Stimulated activated CD4-positive, alpha-beta T cell treated with anti-CD3 and anti-CD28 coated beads, Interleukin-1b, Interleukin-23, amount 100 ng/mL, for 1 hour (primary cell): ENCODE results near the gene TMEM154.
"Not testable (repeated sequence)": the region's sequence is repeated elsewhere in the genome, so short reads cannot be mapped to it uniquely, and the experiment has no call there.

ENCODE experiments used
- DNase-seq, 2 donors: peaks; one replicate each; pipeline ENCODE4 v3.0.0-alpha.2; 2020; ENCODE audit warnings: low read depth in 2 of 2

TMEM154 gene

GRCh38 chr4:152666946-152667345 lies 12.9 kb downstream of the TMEM154 start:
- DNase-seq = no peak

- DNase-seq = no peak
These were observed 14.0 kb downstream of the TMEM154 start for GRCh38 chr4:152665691-152666395.

GRCh38 chr4:152664067-152664378 lies 15.8 kb downstream of the TMEM154 start:
- DNase-seq = not testable (repeated sequence)

- no peak for DNase-seq
These were observed 16.4 kb downstream of the TMEM154 start for GRCh38 chr4:152663203-152664066.

- no peak for DNase-seq
These were observed 18.1 kb downstream of the TMEM154 start for GRCh38 chr4:152661649-152662048.

- no peak for DNase-seq
These were observed 19.3 kb downstream of the TMEM154 start for GRCh38 chr4:152660526-152660925.

GRCh38 chr4:152659806-152660205 lies 20.0 kb downstream of the TMEM154 start:
- DNase-seq = no peak

GRCh38 chr4:152657657-152658056 lies 22.1 kb downstream of the TMEM154 start:
- DNase-seq = no peak

GRCh38 chr4:152655272-152656129 lies 24.3 kb downstream of the TMEM154 start:
- no peak for DNase-seq

GRCh38 chr4:152652102-152652501 lies 27.7 kb downstream of the TMEM154 start:
- DNase-seq = no peak

GRCh38 chr4:152651473-152652060 lies 28.2 kb downstream of the TMEM154 start:
- DNase-seq = no peak

GRCh38 chr4:152646221-152646620 lies 33.6 kb downstream of the TMEM154 start:
- DNase-seq = no peak

GRCh38 chr4:152644130-152644529 lies 35.7 kb downstream of the TMEM154 start:
- no peak for DNase-seq

GRCh38 chr4:152643153-152644035 lies 36.4 kb downstream of the TMEM154 start:
- no peak for DNase-seq

GRCh38 chr4:152640058-152640921 lies 39.5 kb downstream of the TMEM154 start:
- DNase-seq = no peak

- DNase-seq = no peak
These were observed 43.9 kb downstream of the TMEM154 start for GRCh38 chr4:152635851-152636250.

GRCh38 chr4:152634110-152634760 lies 45.6 kb downstream of the TMEM154 start:
- DNase-seq = no peak

- no peak for DNase-seq
These were observed 46.7 kb downstream of the TMEM154 start for GRCh38 chr4:152633118-152633517.

- DNase-seq = no peak
These were observed 49.5 kb downstream of the TMEM154 start for GRCh38 chr4:152630324-152630723.
